ENCODE data around the gene RXFP3.

Gene RXFP3

GRCh38 chr5:33981408-33982162 is 45.4 kb downstream of the RXFP3 start:
- DNase-seq, result no peak

DNA sequence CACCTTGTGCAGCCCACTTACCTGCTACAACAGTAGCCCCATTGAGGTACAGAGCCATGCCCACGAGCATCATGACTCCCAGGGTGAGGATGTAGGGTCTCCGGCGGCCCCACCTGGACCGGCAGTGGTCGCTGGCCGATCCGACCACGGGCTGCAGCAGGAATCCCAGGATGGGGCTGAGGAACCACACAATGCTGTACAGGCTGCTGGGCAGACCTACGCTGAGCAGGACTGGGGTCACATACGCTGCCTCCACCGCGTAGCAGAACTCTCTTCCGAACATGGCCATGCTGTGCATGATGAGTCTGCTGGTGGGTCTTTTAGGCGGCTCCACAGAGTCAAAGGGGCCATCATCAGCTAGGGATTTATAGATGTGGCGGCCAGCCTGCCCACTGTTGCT is 48.0 kb downstream of the RXFP3 start:
- no peak for DNase-seq

GRCh38 chr5:33984671-33985124 is 48.5 kb downstream of the RXFP3 start, which contains the start of gene SLC45A2:
SLC45A2 (minus strand) TSS chr5:33984693; CDS start chr5:33984583, 110 bp downstream.
- no peak for DNase-seq

- DNase-seq, result no peak
Measured at GRCh38 chr5:33985447-33985846, 49.3 kb downstream of the RXFP3 start.

All from activated naive CD4-positive, alpha-beta T cell (primary cell).